ENCODE data around the gene FPR1. TPM values are rescaled to one million over a fixed set of nuclear protein-coding genes. Genes with fewer than 3 reads are reported as not detected.
A peak's percentile ranks its signal among the peaks of the same experiment; 100 is the strongest.

Gene FPR1
- polyA plus RNA-seq (ENCODE audit: low read depth in 6 of 6): 1 to 10 TPM in 4 of 6 donors, under 1 TPM in 2; 0.18 to 6.3 (median 1.2) TPM

GRCh38 chr19:51751655-51752054 is at the start of gene FPR1:
Gene FPR1 (minus strand): TSS chr19:51751878. CDS start chr19:51746994, 4,884 bp downstream.
- Mint-ChIP-seq H3K9me3 (peaks cover 0 to 16% (median 10%) of the 10 kb centered on the region in 7 donors), H3K4me1 (peaks cover 0 to 17% (median 11%) of the 10 kb centered on the region in 3 donors), H3K36me3 (peaks cover 0 to 7% of the 10 kb centered on the region in 2 donors), H3K4me3 (peak within 1 kb of the TSS in 5 of 8 donors; percentile 6 to 29 (median 17)), H3K27ac (peak within 1 kb of the TSS in 3 of 6 donors; percentile 66 to 85 (median 83)), H3K27me3 (peaks cover 10 to 21% (median 19%) of the 10 kb centered on the region in 3 donors)
- DNase-seq (peak; percentile 26), ATAC-seq (ENCODE audit: low read depth in 2 of 2) (peak; percentile 81 to 99)

- DNase-seq: no peak
- Mint-ChIP-seq H3K9me3 (peaks cover 0 to 6% (median 4%) of the 10 kb centered on the region in 7 donors), H3K36me3 (peaks cover 0 to 11% of the 10 kb centered on the region in 2 donors), H3K4me1 (peaks cover 0 to 12% (median 9%) of the 10 kb centered on the region in 3 donors), H3K4me3 (no peak overlapping the region), H3K27me3 (peaks cover 14 to 24% (median 22%) of the 10 kb centered on the region in 3 donors), H3K27ac (no peak overlapping the region)
- ATAC-seq (ENCODE audit: low read depth in 2 of 2): no peak
These were observed 49.0 kb upstream of the FPR1 start for GRCh38 chr19:51800473-51801244.

- ATAC-seq (ENCODE audit: low read depth in 2 of 2) (no peak), DNase-seq (no peak)
- H3K27me3 Mint-ChIP-seq: peaks cover 14 to 25% (median 22%) of the 10 kb centered on the region in 3 donors
- no peak overlapping the region for H3K4me3 Mint-ChIP-seq
- H3K4me1 Mint-ChIP-seq: peaks cover 0 to 12% (median 9%) of the 10 kb centered on the region in 3 donors
- H3K9me3 Mint-ChIP-seq: peaks cover 0 to 6% (median 4%) of the 10 kb centered on the region in 7 donors
- peaks cover 0 to 11% of the 10 kb centered on the region in 2 donors for H3K36me3 Mint-ChIP-seq
- no peak overlapping the region for H3K27ac Mint-ChIP-seq
These were observed 48.2 kb upstream of the FPR1 start for GRCh38 chr19:51799774-51800472.

GRCh38 chr19:51799034-51799773 is 47.5 kb upstream of the FPR1 start:
- ATAC-seq (ENCODE audit: low read depth in 2 of 2): no peak
- Mint-ChIP-seq H3K36me3 (peaks cover 0 to 11% of the 10 kb centered on the region in 2 donors), H3K4me1 (peaks cover 0 to 9% (median 9%) of the 10 kb centered on the region in 3 donors), H3K27ac (no peak overlapping the region), H3K9me3 (peaks cover 0 to 6% (median 4%) of the 10 kb centered on the region in 7 donors), H3K4me3 (no peak overlapping the region), H3K27me3 (peaks cover 14 to 25% (median 22%) of the 10 kb centered on the region in 3 donors)
- DNase-seq: no peak

GRCh38 chr19:51798062-51798461 is 46.4 kb upstream of the FPR1 start:
- ATAC-seq (ENCODE audit: low read depth in 2 of 2): no peak
- Mint-ChIP-seq H3K9me3 (peaks cover 3 to 11% (median 6%) of the 10 kb centered on the region in 7 donors), H3K4me3 (no peak overlapping the region)

GRCh38 chr19:51797480-51797879 is 45.8 kb upstream of the FPR1 start:
- H3K4me1 Mint-ChIP-seq: no peaks in the 10 kb centered on the region
- DNase-seq: no peak
- H3K36me3 Mint-ChIP-seq: peaks cover 0 to 11% of the 10 kb centered on the region in 2 donors
- H3K27me3 Mint-ChIP-seq: peaks cover 9 to 30% (median 22%) of the 10 kb centered on the region in 3 donors
- no peak overlapping the region for H3K27ac Mint-ChIP-seq
- no peak overlapping the region for H3K4me3 Mint-ChIP-seq
- peaks cover 3 to 14% (median 7%) of the 10 kb centered on the region in 7 donors for H3K9me3 Mint-ChIP-seq
- ATAC-seq (ENCODE audit: low read depth in 2 of 2): no peak

More at GRCh38 chr19:51798062-51798461, 46.4 kb upstream of the FPR1 start:
- Mint-ChIP-seq H3K27me3 (peaks cover 9 to 30% (median 22%) of the 10 kb centered on the region in 3 donors), H3K27ac (no peak overlapping the region), H3K36me3 (peaks cover 0 to 11% of the 10 kb centered on the region in 2 donors), H3K4me1 (no peaks in the 10 kb centered on the region)
- no peak for DNase-seq

GRCh38 chr19:51796195-51796679 is 44.6 kb upstream of the FPR1 start:
- Mint-ChIP-seq H3K4me3 (peak overlapping the region in 1 of 8 donors; percentile 24), H3K27ac (no peak overlapping the region), H3K9me3 (peaks cover 3 to 17% (median 11%) of the 10 kb centered on the region in 7 donors), H3K36me3 (peaks cover 0 to 11% of the 10 kb centered on the region in 2 donors), H3K4me1 (no peaks in the 10 kb centered on the region), H3K27me3 (peaks cover 9 to 30% (median 22%) of the 10 kb centered on the region in 3 donors)
- ATAC-seq (ENCODE audit: low read depth in 2 of 2) (no peak), DNase-seq (no peak)

- peaks cover 3 to 17% (median 11%) of the 10 kb centered on the region in 7 donors for H3K9me3 Mint-ChIP-seq
- ATAC-seq (ENCODE audit: low read depth in 2 of 2) (no peak), DNase-seq (no peak)
- H3K27me3 Mint-ChIP-seq: peaks cover 9 to 30% (median 23%) of the 10 kb centered on the region in 3 donors
- H3K4me1 Mint-ChIP-seq: no peaks in the 10 kb centered on the region
- no peak within 1 kb of the TSS for H3K4me3 Mint-ChIP-seq
- peaks cover 0 to 11% of the 10 kb centered on the region in 2 donors for H3K36me3 Mint-ChIP-seq
- no peak within 1 kb of the TSS for H3K27ac Mint-ChIP-seq
These were observed 43.3 kb upstream of the FPR1 start, which contains the start of gene FPR3 for GRCh38 chr19:51794885-51795490. Gene FPR3 (plus strand): TSS chr19:51795157. CDS start chr19:51823749, 28,592 bp downstream.

- Mint-ChIP-seq H3K4me1 (no peaks in the 10 kb centered on the region), H3K36me3 (peaks cover 0 to 11% of the 10 kb centered on the region in 2 donors), H3K27me3 (peaks cover 9 to 30% (median 21%) of the 10 kb centered on the region in 3 donors), H3K27ac (no peak overlapping the region), H3K9me3 (peaks cover 3 to 19% (median 11%) of the 10 kb centered on the region in 7 donors), H3K4me3 (no peak overlapping the region)
- DNase-seq (no peak), ATAC-seq (ENCODE audit: low read depth in 2 of 2) (no peak)
These were observed 42.3 kb upstream of the FPR1 start for GRCh38 chr19:51793994-51794393.

- peaks cover 2 to 23% (median 14%) of the 10 kb centered on the region in 7 donors for H3K9me3 Mint-ChIP-seq
- no peak overlapping the region for H3K27ac Mint-ChIP-seq
- no peak overlapping the region for H3K4me3 Mint-ChIP-seq
- DNase-seq: no peak
- peaks cover 0 to 11% of the 10 kb centered on the region in 2 donors for H3K36me3 Mint-ChIP-seq
- no peaks in the 10 kb centered on the region for H3K4me1 Mint-ChIP-seq
- ATAC-seq (ENCODE audit: low read depth in 2 of 2): no peak
- H3K27me3 Mint-ChIP-seq: peaks cover 9 to 23% (median 21%) of the 10 kb centered on the region in 3 donors
These were observed 41.3 kb upstream of the FPR1 start for GRCh38 chr19:51792932-51793331.

GRCh38 chr19:51789061-51789795 is 37.5 kb upstream of the FPR1 start:
- Mint-ChIP-seq H3K27me3 (peaks cover 0 to 7% (median 5%) of the 10 kb centered on the region in 3 donors), H3K27ac (no peak overlapping the region), H3K4me3 (no peak overlapping the region), H3K36me3 (no peaks in the 10 kb centered on the region), H3K9me3 (peaks cover 3 to 29% (median 17%) of the 10 kb centered on the region in 7 donors), H3K4me1 (peaks cover 0 to 8% (median 0%) of the 10 kb centered on the region in 3 donors)
- ATAC-seq (ENCODE audit: low read depth in 2 of 2) (no peak), DNase-seq (no peak)

GRCh38 chr19:51788029-51788428 is 36.4 kb upstream of the FPR1 start:
- Mint-ChIP-seq H3K27me3 (peaks cover 0 to 7% (median 0%) of the 10 kb centered on the region in 3 donors), H3K9me3 (peaks cover 3 to 22% (median 12%) of the 10 kb centered on the region in 7 donors), H3K4me1 (peaks cover 0 to 8% (median 0%) of the 10 kb centered on the region in 3 donors), H3K36me3 (no peaks in the 10 kb centered on the region), H3K4me3 (no peak overlapping the region), H3K27ac (no peak overlapping the region)
- no peak for DNase-seq
- ATAC-seq (ENCODE audit: low read depth in 2 of 2): no peak

Measured in naive B cell (primary cell).